Thyroid gland (tissue), 4 donors: ENCODE data around the gene MINDY4.

ENCODE experiments used
- CTCF ChIP-seq, 6 experiments: fragments of 200-600 bp in 3 of 6; fragments of 450-650 bp in 3 of 6; sonication (generic) in 3 of 6; IDR thresholded peaks; one replicate each; pipeline ENCODE4 v1.5.1; 2016 to 2019; ENCODE audit warnings: antibody characterized with exemption in 6 of 6, mild to moderate bottlenecking in 2 of 6, inconsistent platforms in 1 of 6, moderate library complexity in 1 of 6
- POLR2A ChIP-seq, 2 donors: fragments of 450-650 bp; IDR thresholded peaks; one replicate each; pipeline ENCODE4 v1.6.1; 2017; ENCODE audit warnings: antibody characterized with exemption in 2 of 2, mild to moderate bottlenecking in 2 of 2, moderate library complexity in 1 of 2

GRCh38 chr7:30902466-30902865 lies 131.2 kb downstream of the MINDY4 start:
- no peak for TF ChIP-seq CTCF (IDR thresholded peaks at IDR 0.05)
- no peak for TF ChIP-seq POLR2A (IDR thresholded peaks at IDR 0.05)
